Activated naive CD8-positive, alpha-beta T cell treated with anti-CD3 and anti-CD28 coated beads, Interleukin-2, amount 50 U/mL, for 24 hours (primary cell): Measurements from ENCODE around the gene SEC62.

Experiments used
- ATAC-seq: fragments of 150-1000 bp; cut with Tn5 transposase; one replicate; pipeline ENCODE4 v1.10.0; 2021
- DNase-seq: peaks from one replicate; pipeline ENCODE4 v3.0.0; 2021
- H3K27ac Mint-ChIP-seq: one replicate; pipeline ENCODE4 v1.8.0; 2021; ENCODE audit warnings: mild to moderate bottlenecking, mixed read lengths
- H3K27me3 Mint-ChIP-seq: one replicate; pipeline ENCODE4 v1.8.0; 2021; ENCODE audit warnings: mixed read lengths
- H3K36me3 Mint-ChIP-seq: one replicate; pipeline ENCODE4 v1.8.0; 2021; ENCODE audit warnings: low read depth, mixed read lengths
- H3K4me1 Mint-ChIP-seq: one replicate; pipeline ENCODE4 v1.8.0; 2021; ENCODE audit warnings: mixed read lengths
- H3K4me3 Mint-ChIP-seq: one replicate; pipeline ENCODE4 v1.8.0; 2021; ENCODE audit warnings: mild to moderate bottlenecking, moderate library complexity, mixed read lengths
- H3K9me3 Mint-ChIP-seq: one replicate; pipeline ENCODE4 v1.8.0; 2021; ENCODE audit warnings: mixed read lengths

Gene SEC62

DNA sequence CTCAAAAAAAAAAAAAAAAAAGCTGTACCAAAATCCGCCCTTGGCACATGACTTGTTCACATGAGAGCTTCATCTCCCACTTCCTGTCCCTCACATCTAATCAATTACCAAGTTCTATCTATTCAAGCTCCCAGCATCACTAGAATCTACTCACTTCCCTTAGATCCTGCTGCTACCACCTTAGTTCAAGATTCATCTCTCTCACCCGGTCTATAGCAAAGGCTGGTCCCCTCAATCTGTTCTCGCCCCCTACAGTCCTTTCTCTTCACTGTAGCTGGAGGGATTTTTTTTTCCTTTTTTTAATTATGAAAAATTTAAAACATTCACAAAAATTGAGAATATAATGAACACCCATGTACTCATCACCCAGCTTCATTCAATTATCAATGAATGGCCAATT is 54.5 kb downstream of the SEC62 start:
- ATAC-seq (peak; percentile 52), DNase-seq (no peak)
- H3K27ac Mint-ChIP-seq: no peak overlapping the region
- H3K9me3 Mint-ChIP-seq: no peaks in the 10 kb centered on the region
- peaks cover 2% of the 10 kb centered on the region for H3K4me1 Mint-ChIP-seq
- H3K4me3 Mint-ChIP-seq: no peak overlapping the region
- H3K36me3 Mint-ChIP-seq: no peaks in the 10 kb centered on the region
- H3K27me3 Mint-ChIP-seq: no peaks in the 10 kb centered on the region

DNA sequence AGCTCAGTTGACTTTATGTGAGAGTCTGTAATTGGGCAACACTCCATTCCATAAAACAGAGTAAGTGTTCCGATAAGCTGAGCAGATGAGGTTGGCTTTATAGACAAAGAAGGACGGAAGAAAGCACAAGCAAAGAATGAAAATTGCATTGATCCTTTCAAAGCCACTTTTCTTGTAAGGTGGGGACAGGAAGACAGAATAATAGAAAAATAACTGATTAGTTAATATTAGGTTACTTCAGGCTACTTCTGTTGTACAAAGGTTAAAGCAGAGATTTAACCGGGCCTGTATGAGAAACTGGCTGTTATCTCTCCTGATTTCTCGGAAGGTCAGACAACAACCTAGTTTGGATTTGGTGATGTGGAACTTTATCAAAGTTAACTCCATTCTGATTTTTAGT is 55.7 kb downstream of the SEC62 start:
- DNase-seq (no peak), ATAC-seq (no peak)
- H3K36me3 Mint-ChIP-seq: no peaks in the 10 kb centered on the region
- H3K4me1 Mint-ChIP-seq: peaks cover 6% of the 10 kb centered on the region
- H3K4me3 Mint-ChIP-seq: no peak overlapping the region
- H3K27ac Mint-ChIP-seq: no peak overlapping the region
- H3K9me3 Mint-ChIP-seq: no peaks in the 10 kb centered on the region
- H3K27me3 Mint-ChIP-seq: no peaks in the 10 kb centered on the region

DNA sequence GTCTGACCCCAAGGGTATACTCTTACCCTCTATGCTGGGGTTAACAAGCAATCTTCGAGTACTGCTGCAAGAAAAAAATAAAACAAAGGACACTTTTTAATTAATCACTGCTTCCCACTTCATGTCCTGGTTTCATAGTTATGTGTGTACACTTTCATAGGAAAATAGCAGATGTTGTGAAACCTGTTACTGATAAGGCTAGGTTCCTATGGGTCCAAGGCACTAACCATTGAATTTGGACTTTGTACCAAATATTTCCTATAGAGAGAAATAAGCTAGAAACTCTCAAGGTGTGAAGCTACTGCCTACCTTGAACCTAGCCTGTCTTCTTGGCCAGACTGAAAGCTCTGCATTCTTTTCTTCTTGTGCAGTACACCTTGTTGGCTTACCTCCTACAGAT is 56.6 kb downstream of the SEC62 start:
- no peak for DNase-seq
- Mint-ChIP-seq H3K4me1 (peaks cover 10% of the 10 kb centered on the region), H3K27ac (no peak overlapping the region), H3K9me3 (no peaks in the 10 kb centered on the region), H3K36me3 (no peaks in the 10 kb centered on the region), H3K4me3 (no peak overlapping the region), H3K27me3 (no peaks in the 10 kb centered on the region)
- ATAC-seq: no peak

DNA sequence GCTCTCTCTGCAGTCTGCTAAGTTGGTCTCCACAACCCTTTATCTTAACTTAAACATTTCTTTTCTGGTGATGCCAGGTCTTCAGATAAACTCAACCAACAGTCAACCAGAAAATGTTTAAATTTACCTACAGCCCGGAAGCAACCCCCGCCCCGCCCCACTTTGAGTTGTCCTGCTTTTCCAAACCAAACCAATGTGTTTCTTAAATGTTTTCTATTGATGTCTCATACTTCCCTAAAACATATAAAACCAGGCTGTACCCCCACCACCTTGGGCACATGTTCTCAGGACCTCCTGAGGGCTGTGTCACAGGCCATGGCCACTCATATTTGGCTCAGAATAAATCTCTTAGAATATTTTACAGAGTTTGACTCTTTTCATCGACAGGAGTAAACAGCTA is 58.0 kb downstream of the SEC62 start:
- Mint-ChIP-seq H3K4me1 (peaks cover 10% of the 10 kb centered on the region), H3K9me3 (peaks cover 3% of the 10 kb centered on the region), H3K36me3 (no peaks in the 10 kb centered on the region), H3K4me3 (no peak overlapping the region), H3K27me3 (no peaks in the 10 kb centered on the region), H3K27ac (no peak overlapping the region)
- no peak for ATAC-seq
- DNase-seq: no peak

DNA sequence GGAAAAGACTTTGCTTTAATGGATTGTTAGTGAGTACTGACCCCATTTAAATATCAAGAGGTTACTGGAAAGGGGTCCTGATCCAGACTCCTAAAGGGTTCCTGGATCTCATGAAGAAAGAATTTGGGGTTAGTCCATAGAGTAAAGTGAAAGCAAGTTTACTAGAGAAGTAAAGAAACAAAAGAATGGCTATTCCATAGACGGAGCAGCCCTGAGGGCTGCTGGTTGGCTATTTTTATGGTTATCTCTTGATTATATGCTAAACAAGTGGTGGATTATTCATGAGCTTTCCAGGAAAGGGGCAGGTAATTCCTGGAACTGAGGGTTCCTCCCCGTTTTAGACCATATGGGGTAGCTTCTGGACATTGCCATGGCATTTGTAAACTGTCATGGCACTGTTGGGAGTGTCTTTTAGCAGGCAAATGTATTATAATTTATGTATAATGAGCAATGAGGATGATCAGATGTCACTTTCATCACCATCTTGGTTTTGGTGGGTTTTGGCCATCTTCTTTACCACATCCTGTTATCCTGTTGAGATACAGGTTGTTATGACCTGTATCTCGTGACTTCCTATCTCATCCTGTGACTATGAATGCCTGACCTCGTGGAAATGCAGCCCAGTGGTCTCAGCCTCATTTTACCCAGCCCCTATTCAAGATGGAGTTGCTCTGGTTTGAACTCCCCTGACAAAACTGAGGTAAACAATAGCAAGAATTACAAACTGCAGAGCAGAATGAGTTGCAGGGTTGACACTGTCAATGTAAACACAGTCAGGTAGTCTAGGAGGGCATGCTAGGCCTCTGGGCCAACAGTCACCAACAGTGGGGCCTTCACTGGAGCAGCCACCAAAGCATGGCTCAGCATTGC is 60.9 kb downstream of the SEC62 start:
- no peak for ATAC-seq
- Mint-ChIP-seq H3K4me3 (no peak overlapping the region), H3K9me3 (peaks cover 3% of the 10 kb centered on the region), H3K4me1 (peaks cover 12% of the 10 kb centered on the region), H3K27me3 (no peaks in the 10 kb centered on the region), H3K36me3 (no peaks in the 10 kb centered on the region), H3K27ac (no peak overlapping the region)
- DNase-seq: no peak

DNA sequence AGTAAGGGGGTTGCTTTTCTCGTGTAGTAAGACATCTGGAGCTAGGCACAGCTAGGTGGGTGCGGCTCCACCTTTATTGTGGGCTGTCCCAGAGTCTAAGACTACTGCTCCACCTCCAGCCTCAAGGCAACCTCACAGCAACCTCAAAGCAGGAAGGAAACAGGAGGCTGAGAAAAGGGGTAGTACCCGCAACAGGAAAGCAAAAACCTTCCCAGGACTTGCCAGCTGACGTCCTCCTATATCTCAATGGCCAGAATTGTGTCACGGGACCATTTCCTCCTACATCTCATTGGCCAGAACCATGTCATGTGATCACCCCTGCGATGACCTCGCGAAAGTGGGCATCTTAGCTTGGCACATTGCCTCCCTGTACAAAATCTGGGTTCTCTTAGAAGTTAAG is 66.9 kb downstream of the SEC62 start:
- no peaks in the 10 kb centered on the region for H3K36me3 Mint-ChIP-seq
- peak overlapping the region; percentile 18 for H3K27ac Mint-ChIP-seq
- DNase-seq: peak; percentile 29
- ATAC-seq: peak; percentile 39
- H3K4me1 Mint-ChIP-seq: peaks cover 19% of the 10 kb centered on the region
- peak overlapping the region; percentile 30 for H3K4me3 Mint-ChIP-seq
- no peaks in the 10 kb centered on the region for H3K27me3 Mint-ChIP-seq
- H3K9me3 Mint-ChIP-seq: peaks cover 6% of the 10 kb centered on the region

DNA sequence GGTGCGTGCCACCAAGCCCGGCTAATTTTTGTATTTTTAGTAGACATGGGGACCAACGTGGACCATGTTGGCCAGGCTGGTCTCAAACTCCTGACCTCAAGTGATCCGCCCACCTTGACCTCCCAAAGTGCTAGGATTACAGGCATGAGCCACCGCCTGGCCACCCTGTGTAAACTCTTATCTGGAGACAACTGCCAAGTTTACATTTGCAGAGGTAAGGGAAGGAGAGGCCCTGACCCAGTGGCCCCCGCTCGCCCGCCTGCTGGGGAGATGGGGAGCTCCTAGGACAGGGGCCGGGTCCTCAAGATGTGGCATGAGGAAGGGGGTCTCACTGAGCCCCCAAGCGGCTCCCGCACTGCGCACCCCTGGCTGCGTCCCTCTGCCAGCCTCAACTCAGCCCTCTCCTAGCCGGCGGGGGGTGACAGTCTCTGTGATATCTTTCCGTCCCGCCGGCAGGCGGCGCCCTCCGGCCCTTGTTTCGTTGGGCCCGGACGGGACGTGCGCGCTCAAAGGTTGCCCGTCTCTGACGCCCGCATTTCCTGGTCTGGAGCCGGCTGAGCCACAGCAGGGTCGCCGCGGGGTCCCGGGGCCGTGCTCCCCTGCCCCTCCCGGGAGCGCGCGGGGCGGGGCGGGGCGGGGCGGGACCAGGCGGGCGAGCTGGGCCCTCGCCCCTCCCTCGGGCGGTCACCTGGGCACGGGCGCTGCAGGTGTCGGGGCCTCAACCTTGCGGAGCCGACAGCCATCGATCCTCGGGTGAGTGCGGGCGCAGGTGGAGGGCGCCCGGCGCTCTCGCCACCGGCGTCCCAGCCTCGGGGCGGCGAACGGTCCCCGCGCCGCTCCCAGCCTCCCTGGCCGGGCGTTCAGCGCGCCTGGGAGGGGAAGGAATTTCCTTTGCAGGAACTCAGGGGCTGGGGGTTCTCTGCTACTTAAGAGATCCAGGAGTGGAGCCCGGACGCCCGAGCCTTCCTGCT is 71.1 kb downstream of the SEC62 start, which contains the start of gene GPR160:
GPR160 (plus strand) TSS at position 533 of the 971 bp plus-strand sequence. CDS start 45,978 bp downstream, outside the sequence.
- peak; percentile 94 for ATAC-seq
- Mint-ChIP-seq H3K27ac (no peak within 1 kb of the TSS), H3K27me3 (no peaks in the 10 kb centered on the region), H3K9me3 (peaks cover 4% of the 10 kb centered on the region), H3K4me1 (peaks cover 16% of the 10 kb centered on the region), H3K4me3 (peak within 1 kb of the TSS; percentile 79), H3K36me3 (no peaks in the 10 kb centered on the region)
- DNase-seq: peak; percentile 89

DNA sequence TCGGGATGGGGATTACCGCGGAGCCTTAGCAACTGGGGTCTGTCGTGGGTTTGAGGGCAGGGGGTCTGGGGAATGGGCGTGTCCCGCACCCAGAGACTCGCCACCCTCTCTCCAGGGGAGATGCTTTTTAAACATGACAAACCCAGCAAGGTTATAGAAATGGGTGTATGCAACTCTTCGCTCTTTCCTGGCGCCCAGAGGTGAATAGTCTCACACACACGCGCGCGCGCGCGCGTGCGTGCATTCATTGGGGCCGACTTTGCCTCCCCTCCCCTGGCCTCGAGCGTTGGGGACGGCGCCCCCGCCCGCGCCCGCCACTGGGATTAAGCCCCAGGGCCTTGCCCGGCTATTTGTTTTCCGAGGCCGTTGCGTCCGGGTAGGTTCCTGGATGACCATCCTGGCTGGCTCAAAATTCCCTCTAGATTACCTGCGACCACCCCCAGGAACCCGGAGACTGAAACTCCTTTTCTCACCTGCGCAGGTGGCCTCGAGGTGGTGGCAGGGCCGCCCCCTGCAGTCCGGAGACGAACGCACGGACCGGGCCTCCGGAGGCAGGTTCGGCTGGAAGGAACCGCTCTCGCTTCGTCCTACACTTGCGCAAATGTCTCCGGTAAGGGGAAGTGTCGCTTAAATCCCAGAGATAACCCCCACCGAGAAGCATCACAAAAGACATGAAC is 72.0 kb downstream of the SEC62 start:
- Mint-ChIP-seq H3K4me1 (peaks cover 7% of the 10 kb centered on the region), H3K27ac (no peak overlapping the region), H3K36me3 (no peaks in the 10 kb centered on the region), H3K9me3 (peaks cover 3% of the 10 kb centered on the region), H3K27me3 (no peaks in the 10 kb centered on the region), H3K4me3 (peak overlapping the region; percentile 79)
- no peak for ATAC-seq
- peak; percentile 32 for DNase-seq

DNA sequence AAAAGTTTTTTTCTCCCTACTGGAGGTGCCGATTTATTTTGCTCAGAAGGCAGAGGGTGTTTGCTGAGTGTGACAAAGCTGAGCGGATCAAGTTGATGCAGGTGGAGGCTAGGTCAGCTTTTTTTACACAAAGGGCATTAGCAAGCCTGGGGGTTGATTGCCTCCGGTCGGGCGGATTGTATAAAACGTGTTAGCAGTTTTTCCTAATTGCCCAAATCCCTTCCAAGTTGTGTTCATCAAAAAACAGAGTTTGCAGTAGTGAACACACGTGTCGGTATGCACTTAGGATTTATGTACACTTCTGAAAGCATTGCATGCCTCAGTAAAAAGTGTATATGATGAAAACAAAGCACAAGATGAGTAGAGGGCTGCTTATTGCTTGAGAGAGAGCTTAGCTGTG is 73.8 kb downstream of the SEC62 start:
- Mint-ChIP-seq H3K4me1 (peaks cover 7% of the 10 kb centered on the region), H3K27ac (no peak overlapping the region), H3K9me3 (no peaks in the 10 kb centered on the region), H3K36me3 (no peaks in the 10 kb centered on the region), H3K27me3 (no peaks in the 10 kb centered on the region), H3K4me3 (no peak overlapping the region)
- DNase-seq: no peak
- ATAC-seq: no peak

DNA sequence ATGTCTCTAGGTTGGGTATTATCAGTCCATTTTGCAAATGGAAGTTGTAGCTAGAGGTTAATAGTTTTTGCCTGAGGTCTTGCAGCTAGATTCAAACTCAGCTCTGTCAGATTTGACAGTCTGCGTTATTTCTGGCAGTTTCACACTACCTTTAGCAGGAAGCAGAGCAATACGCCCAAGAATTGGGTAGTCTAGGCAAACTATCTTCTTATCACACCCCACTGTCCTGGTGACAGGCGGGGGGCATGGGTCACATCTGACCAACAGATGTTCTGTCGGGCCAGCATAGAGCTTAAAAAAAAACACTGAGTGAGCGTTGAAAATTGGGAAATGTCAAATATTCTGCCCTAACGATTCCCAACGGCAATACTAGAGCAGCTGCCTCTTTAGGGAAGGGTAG is 76.9 kb downstream of the SEC62 start:
- DNase-seq: no peak
- Mint-ChIP-seq H3K27me3 (no peaks in the 10 kb centered on the region), H3K4me3 (no peak overlapping the region), H3K4me1 (peaks cover 14% of the 10 kb centered on the region), H3K9me3 (no peaks in the 10 kb centered on the region), H3K27ac (no peak overlapping the region), H3K36me3 (no peaks in the 10 kb centered on the region)
- ATAC-seq: no peak

DNA sequence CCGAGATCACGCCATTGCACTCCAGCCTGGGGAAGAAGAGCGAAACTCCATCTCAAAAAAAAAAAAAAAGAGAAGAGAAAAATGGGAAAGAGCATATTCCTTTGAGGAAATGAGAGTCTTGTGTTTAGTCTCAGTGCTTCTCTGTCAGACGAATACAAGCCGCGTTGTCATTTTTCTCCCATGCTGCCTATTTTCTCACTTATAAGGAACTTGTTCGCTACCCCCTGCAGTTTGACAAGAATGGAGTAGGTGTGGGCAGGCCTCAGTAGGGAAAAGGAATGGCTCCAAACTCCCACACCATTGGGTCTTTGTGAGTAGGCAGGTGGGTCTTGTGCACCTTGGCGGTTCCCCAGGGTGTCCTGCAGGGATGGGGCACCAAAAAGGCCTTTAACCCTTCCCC is 77.7 kb downstream of the SEC62 start:
- no peaks in the 10 kb centered on the region for H3K27me3 Mint-ChIP-seq
- H3K36me3 Mint-ChIP-seq: no peaks in the 10 kb centered on the region
- ATAC-seq (no peak), DNase-seq (no peak)
- H3K9me3 Mint-ChIP-seq: no peaks in the 10 kb centered on the region
- H3K4me3 Mint-ChIP-seq: no peak overlapping the region
- H3K27ac Mint-ChIP-seq: no peak overlapping the region
- H3K4me1 Mint-ChIP-seq: peaks cover 12% of the 10 kb centered on the region

DNA sequence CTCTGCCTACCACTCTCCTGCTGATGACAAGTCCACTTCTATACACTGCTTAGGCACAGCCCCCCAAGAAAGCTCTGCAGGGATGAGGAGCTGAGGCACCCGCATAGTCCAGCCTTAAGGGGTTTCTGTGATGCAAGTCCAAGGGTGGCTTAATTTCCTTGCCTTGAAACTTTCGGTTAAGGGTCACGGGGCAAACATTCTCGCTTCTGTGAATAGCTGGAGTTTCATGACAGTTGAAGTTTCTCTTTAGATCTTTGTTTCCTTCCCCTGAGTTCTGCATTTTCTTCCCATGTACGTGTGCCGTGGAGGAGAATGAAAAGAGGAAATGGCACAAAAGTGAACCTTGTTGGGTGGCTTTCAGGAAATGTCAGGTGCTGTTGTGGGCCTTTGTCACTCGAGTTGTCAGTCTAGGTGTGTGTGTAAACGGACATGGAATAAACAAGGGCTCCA is 78.2 kb downstream of the SEC62 start:
- Mint-ChIP-seq H3K4me1 (peaks cover 12% of the 10 kb centered on the region), H3K27me3 (no peaks in the 10 kb centered on the region), H3K27ac (peak overlapping the region; percentile 46), H3K9me3 (no peaks in the 10 kb centered on the region), H3K4me3 (no peak overlapping the region), H3K36me3 (no peaks in the 10 kb centered on the region)
- DNase-seq (no peak), ATAC-seq (no peak)

DNA sequence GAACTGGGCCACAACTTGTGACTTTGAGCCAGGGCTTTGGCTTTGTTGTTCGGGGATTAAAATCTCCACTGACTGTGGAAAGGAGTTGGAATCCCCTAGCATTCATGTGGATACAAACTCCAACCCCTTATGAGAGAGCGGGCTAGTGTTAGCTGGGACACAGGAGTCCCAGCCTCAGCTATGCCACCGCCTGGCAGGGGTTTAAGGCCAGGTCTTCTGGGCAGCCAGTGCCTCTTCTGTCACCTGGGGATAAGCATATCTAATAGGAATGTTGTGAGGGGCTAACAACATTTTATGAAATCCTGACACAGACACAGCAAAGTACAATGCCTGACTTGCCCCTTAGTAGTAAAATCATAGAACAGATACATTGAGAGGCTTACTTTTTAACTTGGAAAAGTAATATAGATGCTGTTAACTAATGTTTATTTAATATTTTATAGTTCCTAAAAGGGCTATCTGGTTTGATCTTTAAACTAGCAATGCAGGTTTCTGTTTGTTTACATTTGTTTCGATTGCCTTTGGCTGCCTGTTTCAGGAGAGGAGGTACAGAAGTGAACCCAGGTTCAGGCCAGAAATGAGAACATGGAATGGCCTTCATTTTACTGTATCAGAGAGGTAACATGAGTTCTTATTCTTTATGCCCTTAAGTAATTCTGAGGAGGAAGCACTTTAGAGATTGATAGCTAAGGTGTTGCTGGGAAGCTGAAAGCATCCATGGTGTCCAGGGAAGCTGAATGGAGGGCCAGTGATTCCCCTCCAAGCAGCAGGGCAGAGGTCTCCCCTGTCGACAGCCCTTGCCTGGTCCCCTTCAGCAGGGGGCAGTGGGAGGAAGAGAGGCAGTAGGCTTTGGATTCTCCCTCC is 79.9 kb downstream of the SEC62 start:
- H3K27me3 Mint-ChIP-seq: no peaks in the 10 kb centered on the region
- ATAC-seq (no peak), DNase-seq (no peak)
- H3K9me3 Mint-ChIP-seq: no peaks in the 10 kb centered on the region
- H3K36me3 Mint-ChIP-seq: no peaks in the 10 kb centered on the region
- peaks cover 12% of the 10 kb centered on the region for H3K4me1 Mint-ChIP-seq
- no peak overlapping the region for H3K4me3 Mint-ChIP-seq
- H3K27ac Mint-ChIP-seq: no peak overlapping the region

DNA sequence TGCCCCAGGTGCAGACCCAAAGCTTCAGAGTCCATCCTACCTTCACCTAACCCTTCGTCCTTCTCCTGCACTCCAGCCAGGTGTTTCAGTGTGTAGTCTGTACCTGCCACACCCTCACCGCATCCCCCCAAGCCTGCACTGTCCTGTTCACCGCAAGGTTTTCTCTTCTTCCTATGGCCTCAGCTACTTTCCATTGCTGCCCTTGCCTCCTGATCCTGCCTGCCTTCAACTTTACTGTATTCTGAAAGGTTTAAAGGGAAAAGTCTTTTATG is 80.5 kb downstream of the SEC62 start:
- Mint-ChIP-seq H3K4me3 (no peak overlapping the region), H3K36me3 (no peaks in the 10 kb centered on the region), H3K27me3 (no peaks in the 10 kb centered on the region), H3K9me3 (no peaks in the 10 kb centered on the region), H3K4me1 (peaks cover 12% of the 10 kb centered on the region), H3K27ac (no peak overlapping the region)
- no peak for ATAC-seq
- no peak for DNase-seq
